K562 (cell line): ENCODE measurements around the gene PLOD1. TPM values are rescaled to one million over a fixed set of nuclear protein-coding genes. Genes with fewer than 3 reads are reported as not detected.
A peak's percentile ranks its signal among the peaks of the same experiment; 100 is the strongest.

Experiments used
- ATAC-seq: fragments of 200-7000 bp; cut with Tn5 transposase; 3 replicates; pipeline ENCODE4 v1.9.1; 2020; ENCODE audit warnings: moderate library complexity
- BruUV-seq: library from RNA; stranded (reverse); fragments of 400-500 nt; replicated peaks from 2 replicates; lab custom pipeline; 2021; lab: Mats Ljungman, UMichigan
- CTCF ChIA-PET: fragments of 300-600 bp; formaldehyde crosslinking; extraction: SDS; loops from one replicate; lab custom pipeline; 2021; ENCODE audit warnings: low intra/inter-chr PET ratio; lab: Yijun Ruan, JAX
- POLR2A ChIA-PET: fragments of 300-600, 350-650 bp; sonication (Branson Sonifier 250); formaldehyde crosslinking; extraction: SDS; loops from one replicate; lab custom pipeline; 2021; ENCODE audit warnings: antibody characterized with exemption, inconsistent platforms; lab: Yijun Ruan, JAX
- DNase-seq, 4 experiments: peaks; one replicate each; pipeline versions ENCODE4 v3.0.0 to v3.0.0-alpha.2; 2011 to 2018; ENCODE audit warnings: low spot score in 3 of 4, mixed read lengths in 3 of 4; ENCODE audit errors: extremely low read depth in 1 of 4
- FAIRE-seq: peaks from 2 replicates; lab custom pipeline; 2011; peaks lifted over from hg19 to GRCh38; lab: Jason Lieb, UNC
- H2AFZ ChIP-seq: 2 replicates; pipeline ENCODE4 v1.6.0; 2011; ENCODE audit warnings: low read depth, low read length, control low read depth, inconsistent platforms
- H3K27ac ChIP-seq: fragments of 200-600 bp; 3 replicates; pipeline ENCODE4 v1.8.0; 2011; ENCODE audit warnings: low read depth, mild to moderate bottlenecking, control low read depth, inconsistent platforms, low read length, moderate library complexity, mixed read lengths; ENCODE audit errors: extremely low read depth
- H3K27me3 ChIP-seq, 2 experiments: fragments of 300-600 bp in 1 of 2; 2 replicates in 1 of 2; 3 replicates in 1 of 2; pipeline versions ENCODE4 v1.6.0 to v1.8.0; 2011; ENCODE audit warnings: inconsistent platforms in 2 of 2, low read length in 2 of 2, mild to moderate bottlenecking in 1 of 2, mixed read lengths in 1 of 2, moderate library complexity in 1 of 2; ENCODE audit not compliant: control insufficient read depth in 2 of 2, insufficient read depth in 2 of 2
- H3K36me3 ChIP-seq: fragments of 300-600 bp; 3 replicates; pipeline ENCODE4 v1.8.0; 2011; ENCODE audit warnings: mild to moderate bottlenecking, low read length, inconsistent platforms; ENCODE audit not compliant: control insufficient read depth, insufficient read depth
- H3K4me1 ChIP-seq, 2 experiments: fragments of 200-600 bp in 1 of 2; replicated peaks in 1 of 2; 2 replicates in 1 of 2; 3 replicates in 1 of 2; pipeline versions ENCODE4 v1.5.1 to v1.8.0; 2011; ENCODE audit warnings: inconsistent platforms in 2 of 2, low read length in 2 of 2, mild to moderate bottlenecking in 1 of 2, mixed read lengths in 1 of 2, moderate library complexity in 1 of 2; ENCODE audit not compliant: control insufficient read depth in 2 of 2, insufficient read depth in 2 of 2
- H3K4me2 ChIP-seq: 2 replicates; pipeline ENCODE4 v1.6.1; 2011; ENCODE audit warnings: low read length, control low read depth, inconsistent platforms, mixed read lengths; ENCODE audit not compliant: insufficient read depth
- H3K4me3 ChIP-seq: fragments of 200-600 bp; sonication (generic), shearing (Covaris generic); 2 replicates; pipeline ENCODE4 v1.5.1; 2016; ENCODE audit warnings: control low read depth, inconsistent platforms
- H3K79me2 ChIP-seq: fragments of 200-600 bp; 3 replicates; pipeline ENCODE4 v1.8.0; 2011; ENCODE audit warnings: low read length, inconsistent platforms; ENCODE audit not compliant: control insufficient read depth, insufficient read depth
- H3K9ac ChIP-seq, 2 experiments: 2 replicates each; pipeline versions ENCODE4 v1.6.0 to v1.6.1; 2011; ENCODE audit warnings: low read depth in 2 of 2, low read length in 2 of 2, control low read depth in 1 of 2, inconsistent platforms in 1 of 2, mild to moderate bottlenecking in 1 of 2, mixed read lengths in 1 of 2; ENCODE audit not compliant: insufficient read depth in 1 of 2
- H3K9me1 ChIP-seq: one replicate; pipeline ENCODE4 v1.6.0; 2011; ENCODE audit warnings: inconsistent platforms, mild to moderate bottlenecking, low read length, moderate library complexity; ENCODE audit not compliant: control insufficient read depth, insufficient read depth
- H3K9me3 ChIP-seq: replicated peaks from 2 replicates; pipeline ENCODE4 v1.5.1; 2011; ENCODE audit warnings: low read depth, low read length, inconsistent platforms; ENCODE audit not compliant: control insufficient read depth, insufficient read depth
- H4K20me1 ChIP-seq: replicated peaks from 2 replicates; pipeline ENCODE4 v1.6.1; 2011; ENCODE audit warnings: low read length, inconsistent platforms, mixed read lengths; ENCODE audit not compliant: control insufficient read depth, insufficient read depth
- EZH2 ChIP-seq: IDR thresholded peaks from 2 replicates; pipeline ENCODE4 v1.6.1; 2012; ENCODE audit warnings: low read depth, mild to moderate bottlenecking, inconsistent platforms, low read length, borderline replicate concordance
- HEY1 ChIP-seq: fragments of 250-450 bp; sonication (Bioruptor Pico); IDR thresholded peaks from 2 replicates; pipeline ENCODE4 v1.5.0; 2020; ENCODE audit warnings: mild to moderate bottlenecking, moderate library complexity, borderline replicate concordance
- TAF1 ChIP-seq: IDR thresholded peaks from 2 replicates; pipeline ENCODE4 v1.6.1; 2011; ENCODE audit warnings: mild to moderate bottlenecking, low read length, moderate library complexity; ENCODE audit not compliant: insufficient read depth, control insufficient read depth, severe bottlenecking; ENCODE audit errors: extremely low read depth
- ZNF324 ChIP-seq: fragments of 250-450 bp; sonication (Bioruptor Pico); IDR thresholded peaks from 2 replicates; pipeline ENCODE4 v1.4.0; 2020; ENCODE audit warnings: mild to moderate bottlenecking
- ZNF436 ChIP-seq: fragments of 250-450, 450-650 bp; sonication (Bioruptor Pico); formaldehyde crosslinking; IDR thresholded peaks from 2 replicates; pipeline ENCODE4 v1.7.0; 2020; ENCODE audit warnings: mild to moderate bottlenecking
- WGBS: fragments of 100-300 bp; shearing (Covaris generic); methylation state at CpG from one replicate; pipeline ENCODE4 v1.1.6; 2016; ENCODE audit warnings: low coverage, mixed read lengths; ENCODE audit not compliant: insufficient coverage; ENCODE audit errors: missing lambda C conversion rate; 5-methylcytosine and 5-hydroxymethylcytosine counted together
- in situ Hi-C: fragments of 300-500 bp; cut with MboI; formaldehyde crosslinking; loops from 4 replicates; pipeline ENCODE4 v1.15.0; 2018; ENCODE audit warnings: inconsistent platforms, mixed read lengths
- intact Hi-C: fragments of 100-400 bp; cut with micrococcal nuclease; formaldehyde crosslinking; loops from 2 replicates; pipeline ENCODE4 v1.14.2; 2022
- polyA plus RNA-seq, 8 experiments: library from polyadenylated mRNA; depleted of rRNA in 4 of 8; stranded (reverse) in 5 of 8; unstranded in 3 of 8; fragments of >200 nt; fragmentation: Nextera tagmentation in 2 of 8; fragmentation: Illumina TruSeq in 1 of 8; extraction: Ambion mirVana in 2 of 8; extraction: Trizol in 1 of 8; gene quantifications; 2 replicates each; pipeline versions ENCODE4 v1.2.1 to v1.2.3, GENCODE V29; 2011 to 2014; ENCODE audit warnings: inconsistent platforms in 1 of 8, missing spikeins in 1 of 8
- total RNA-seq, 7 experiments: library from RNA; depleted of rRNA in 6 of 7; stranded (reverse); fragments of >200 nt in 6 of 7; fragmentation: Illumina TruSeq in 2 of 7; extraction: Trizol in 2 of 7; gene quantifications; 2 replicates each; pipeline versions ENCODE4 v1.2.1 to v1.2.3, GENCODE V29; 2011 to 2021; ENCODE audit warnings: low replicate concordance in 1 of 7
- TF ChIP-seq, protein P1 (sequence below): fragments of 250-450 bp; sonication (Bioruptor Pico); IDR thresholded peaks from 2 replicates; pipeline ENCODE4 v1.8.0; 2021; ENCODE audit warnings: moderate library complexity, mild to moderate bottlenecking, inconsistent platforms
- TF ChIP-seq, protein P2 (sequence below): fragments of 450-650 bp; IDR thresholded peaks from 2 replicates; pipeline ENCODE4 v1.6.1; 2016; ENCODE audit warnings: mild to moderate bottlenecking
- TF ChIP-seq, protein P3 (sequence below): fragments of 250-450 bp; sonication (Bioruptor Pico); IDR thresholded peaks from 2 replicates; pipeline ENCODE4 v1.4.0; 2020; ENCODE audit warnings: borderline replicate concordance
- TF ChIP-seq, protein P4 (sequence below): fragments of 250-450 bp; sonication (Bioruptor Pico); IDR thresholded peaks from 2 replicates; pipeline ENCODE4 v1.4.0; 2020; ENCODE audit warnings: mild to moderate bottlenecking, moderate library complexity
- TF ChIP-seq, protein P5 (sequence below): fragments of 450-650 bp; formaldehyde crosslinking; IDR thresholded peaks from 2 replicates; pipeline ENCODE4 v1.4.0; 2020; ENCODE audit warnings: mild to moderate bottlenecking, moderate library complexity

The PLOD1 gene
- total and polyA plus RNA-seq, 9 of the 15 experiments (the other 6 are each of a cell fraction or from before 2014, with no cell fraction given) = 16.6 to 90.8 (median 52.7) TPM

DNA sequence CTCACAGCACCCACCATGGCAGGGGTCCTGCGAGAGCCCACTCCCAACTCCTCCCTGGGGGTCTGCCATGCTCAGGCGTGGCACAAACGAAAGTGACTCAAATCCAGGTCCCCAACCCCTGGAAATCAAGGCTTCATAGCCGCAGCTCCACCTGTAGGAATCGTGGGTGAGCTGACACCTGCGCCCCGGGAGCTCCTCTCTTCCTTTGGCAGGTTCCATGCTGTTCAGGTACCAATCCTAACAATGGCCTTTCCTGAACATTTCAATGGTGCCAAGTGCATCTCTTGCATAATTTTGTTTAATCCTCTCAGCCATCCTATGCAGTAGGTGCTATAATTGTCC, 46.9 kb upstream of the PLOD1 start:
- Histone ChIP-seq H4K20me1 (no peaks in the 10 kb centered on the region), H3K4me1 (peaks cover 13 to 39% of the 10 kb centered on the region in 2 experiments), H3K27ac (no peak overlapping the region), H3K27me3 (no peaks in the 10 kb centered on the region), H2AFZ (no peak overlapping the region), H3K36me3 (no peaks in the 10 kb centered on the region)
- in situ Hi-C loops = no loop called here
- FAIRE-seq (no peak), DNase-seq (no peak)
- CTCF ChIA-PET = no interaction called here
- TF ChIP-seq, protein P1, sequence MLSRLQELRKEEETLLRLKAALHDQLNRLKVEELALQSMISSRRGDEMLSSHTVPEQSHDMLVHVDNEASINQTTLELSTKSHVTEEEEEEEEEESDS (CRISPR knock-in tag) = no peak
- TF ChIP-seq ZNF324 (CRISPR knock-in tag) (no peak), HEY1 (CRISPR knock-in tag) (no peak), ZNF436 (no peak), EZH2 (no peak), TAF1 (no peak)
- TF ChIP-seq, protein P2, sequence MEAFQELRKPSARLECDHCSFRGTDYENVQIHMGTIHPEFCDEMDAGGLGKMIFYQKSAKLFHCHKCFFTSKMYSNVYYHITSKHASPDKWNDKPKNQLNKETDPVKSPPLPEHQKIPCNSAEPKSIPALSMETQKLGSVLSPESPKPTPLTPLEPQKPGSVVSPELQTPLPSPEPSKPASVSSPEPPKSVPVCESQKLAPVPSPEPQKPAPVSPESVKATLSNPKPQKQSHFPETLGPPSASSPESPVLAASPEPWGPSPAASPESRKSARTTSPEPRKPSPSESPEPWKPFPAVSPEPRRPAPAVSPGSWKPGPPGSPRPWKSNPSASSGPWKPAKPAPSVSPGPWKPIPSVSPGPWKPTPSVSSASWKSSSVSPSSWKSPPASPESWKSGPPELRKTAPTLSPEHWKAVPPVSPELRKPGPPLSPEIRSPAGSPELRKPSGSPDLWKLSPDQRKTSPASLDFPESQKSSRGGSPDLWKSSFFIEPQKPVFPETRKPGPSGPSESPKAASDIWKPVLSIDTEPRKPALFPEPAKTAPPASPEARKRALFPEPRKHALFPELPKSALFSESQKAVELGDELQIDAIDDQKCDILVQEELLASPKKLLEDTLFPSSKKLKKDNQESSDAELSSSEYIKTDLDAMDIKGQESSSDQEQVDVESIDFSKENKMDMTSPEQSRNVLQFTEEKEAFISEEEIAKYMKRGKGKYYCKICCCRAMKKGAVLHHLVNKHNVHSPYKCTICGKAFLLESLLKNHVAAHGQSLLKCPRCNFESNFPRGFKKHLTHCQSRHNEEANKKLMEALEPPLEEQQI = no peak
- TF ChIP-seq, protein P3, sequence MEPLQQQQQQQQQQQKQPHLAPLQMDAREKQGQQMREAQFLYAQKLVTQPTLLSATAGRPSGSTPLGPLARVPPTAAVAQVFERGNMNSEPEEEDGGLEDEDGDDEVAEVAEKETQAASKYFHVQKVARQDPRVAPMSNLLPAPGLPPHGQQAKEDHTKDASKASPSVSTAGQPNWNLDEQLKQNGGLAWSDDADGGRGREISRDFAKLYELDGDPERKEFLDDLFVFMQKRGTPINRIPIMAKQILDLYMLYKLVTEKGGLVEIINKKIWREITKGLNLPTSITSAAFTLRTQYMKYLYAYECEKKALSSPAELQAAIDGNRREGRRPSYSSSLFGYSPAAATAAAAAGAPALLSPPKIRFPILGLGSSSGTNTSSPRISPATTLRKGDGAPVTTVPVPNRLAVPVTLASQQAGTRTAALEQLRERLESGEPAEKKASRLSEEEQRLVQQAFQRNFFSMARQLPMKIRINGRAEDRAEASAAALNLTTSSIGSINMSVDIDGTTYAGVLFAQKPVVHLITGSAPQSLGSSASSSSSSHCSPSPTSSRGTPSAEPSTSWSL (CRISPR knock-in tag) = no peak
- TF ChIP-seq, protein P4, sequence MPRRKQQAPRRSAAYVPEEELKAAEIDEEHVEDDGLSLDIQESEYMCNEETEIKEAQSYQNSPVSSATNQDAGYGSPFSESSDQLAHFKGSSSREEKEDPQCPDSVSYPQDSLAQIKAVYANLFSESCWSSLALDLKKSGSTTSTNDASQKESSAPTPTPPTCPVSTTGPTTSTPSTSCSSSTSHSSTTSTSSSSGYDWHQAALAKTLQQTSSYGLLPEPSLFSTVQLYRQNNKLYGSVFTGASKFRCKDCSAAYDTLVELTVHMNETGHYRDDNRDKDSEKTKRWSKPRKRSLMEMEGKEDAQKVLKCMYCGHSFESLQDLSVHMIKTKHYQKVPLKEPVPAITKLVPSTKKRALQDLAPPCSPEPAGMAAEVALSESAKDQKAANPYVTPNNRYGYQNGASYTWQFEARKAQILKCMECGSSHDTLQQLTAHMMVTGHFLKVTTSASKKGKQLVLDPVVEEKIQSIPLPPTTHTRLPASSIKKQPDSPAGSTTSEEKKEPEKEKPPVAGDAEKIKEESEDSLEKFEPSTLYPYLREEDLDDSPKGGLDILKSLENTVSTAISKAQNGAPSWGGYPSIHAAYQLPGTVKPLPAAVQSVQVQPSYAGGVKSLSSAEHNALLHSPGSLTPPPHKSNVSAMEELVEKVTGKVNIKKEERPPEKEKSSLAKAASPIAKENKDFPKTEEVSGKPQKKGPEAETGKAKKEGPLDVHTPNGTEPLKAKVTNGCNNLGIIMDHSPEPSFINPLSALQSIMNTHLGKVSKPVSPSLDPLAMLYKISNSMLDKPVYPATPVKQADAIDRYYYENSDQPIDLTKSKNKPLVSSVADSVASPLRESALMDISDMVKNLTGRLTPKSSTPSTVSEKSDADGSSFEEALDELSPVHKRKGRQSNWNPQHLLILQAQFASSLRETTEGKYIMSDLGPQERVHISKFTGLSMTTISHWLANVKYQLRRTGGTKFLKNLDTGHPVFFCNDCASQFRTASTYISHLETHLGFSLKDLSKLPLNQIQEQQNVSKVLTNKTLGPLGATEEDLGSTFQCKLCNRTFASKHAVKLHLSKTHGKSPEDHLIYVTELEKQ = no peak
- TF ChIP-seq, protein P5, sequence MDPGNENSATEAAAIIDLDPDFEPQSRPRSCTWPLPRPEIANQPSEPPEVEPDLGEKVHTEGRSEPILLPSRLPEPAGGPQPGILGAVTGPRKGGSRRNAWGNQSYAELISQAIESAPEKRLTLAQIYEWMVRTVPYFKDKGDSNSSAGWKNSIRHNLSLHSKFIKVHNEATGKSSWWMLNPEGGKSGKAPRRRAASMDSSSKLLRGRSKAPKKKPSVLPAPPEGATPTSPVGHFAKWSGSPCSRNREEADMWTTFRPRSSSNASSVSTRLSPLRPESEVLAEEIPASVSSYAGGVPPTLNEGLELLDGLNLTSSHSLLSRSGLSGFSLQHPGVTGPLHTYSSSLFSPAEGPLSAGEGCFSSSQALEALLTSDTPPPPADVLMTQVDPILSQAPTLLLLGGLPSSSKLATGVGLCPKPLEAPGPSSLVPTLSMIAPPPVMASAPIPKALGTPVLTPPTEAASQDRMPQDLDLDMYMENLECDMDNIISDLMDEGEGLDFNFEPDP (CRISPR knock-in tag) = no peak
- TF ChIP-seq, all 486 proteins: peak for 0
- no peak overlapping the region for H3K4me2 ChIP-seq
- WGBS = 47% methylated on average over 7 of the region's 7 CpGs
- no peak overlapping the region for H3K4me3 ChIP-seq
- no peaks in the 10 kb centered on the region for H3K9me3 ChIP-seq
- H3K9ac ChIP-seq = peak overlapping the region in 1 of 2 experiments; percentile 46; a peak in 1 of 4 replicates
- no peaks in the 10 kb centered on the region for H3K9me1 ChIP-seq
- POLR2A ChIA-PET = interaction anchor here (0.8 to 6.1 kb wide), 5 partner anchors 12 to 138 kb away, joined by 3 to 78 read pairs (median 3); no protein-coding TSS in a partner anchor
- no peaks in the 10 kb centered on the region; the same call in 2 of the 3 replicates for H3K79me2 ChIP-seq
- intact Hi-C loops = loop anchor here (10.0 kb wide), 1 partner anchor 223 kb away; the partner anchor contains the start of gene FBXO6
- no TSS peak for BruUV-seq
- no peak for ATAC-seq
